Aortic smooth muscle cell (primary cell): ENCODE data around the gene HINT2. TPM values are rescaled to one million over a fixed set of nuclear protein-coding genes. Genes with fewer than 3 reads are reported as not detected.

Source experiments
- total RNA-seq: library from RNA; depleted of rRNA; stranded (reverse); fragments of >200 nt; gene quantifications from 2 replicates; pipeline ENCODE4 v1.2.3, GENCODE V29; 2014

The HINT2 gene
- 38.2 and 39.0 TPM in 2 replicates for total RNA-seq

GRCh38 chr9:35814841-35815543 lies at the start of gene HINT2:
HINT2 (minus strand) TSS chr9:35815042; CDS start chr9:35814979, 63 bp downstream.

GRCh38 chr9:35829084-35829763 lies 14.4 kb upstream of the HINT2 start, which contains the start of gene TMEM8B:
TMEM8B (plus strand) TSS chr9:35829228; CDS start chr9:35829448, 220 bp downstream.

GRCh38 chr9:35828716-35829083 lies 13.9 kb upstream of the HINT2 start, which contains the start of gene FAM221B:
FAM221B (minus strand) TSS chr9:35828732; CDS start chr9:35826161, 2,571 bp downstream.

GRCh38 chr9:35812025-35812602 lies 2.7 kb downstream of the HINT2 start, which contains the start of gene SPAG8:
SPAG8 (minus strand) TSS chr9:35812262; CDS start chr9:35812147, 115 bp downstream.

GRCh38 chr9:35791297-35791921 lies 23.4 kb downstream of the HINT2 start, which contains the start of gene NPR2:
NPR2 (plus strand) TSS chr9:35791591; CDS start chr9:35792409, 818 bp downstream.

Other genes starting within 250 kb of the HINT2 start
- 8.2 and 9.6 TPM in 2 replicates for gene TESK1, start 209.8 kb downstream of the HINT2 start, total RNA-seq
- gene CD72, start 196.6 kb downstream of the HINT2 start, total RNA-seq = 1.1 TPM in 2 replicates
- gene SIT1, start 164.1 kb downstream of the HINT2 start, total RNA-seq = 0.25 and 0.53 TPM in 2 replicates
- 33,640 and 43,179 TPM in 2 replicates for gene RMRP, start 157.0 kb downstream of the HINT2 start, total RNA-seq
- 16.1 and 19.0 TPM in 2 replicates for gene CCDC107, start 156.8 kb downstream of the HINT2 start, total RNA-seq
- gene ARHGEF39, start 149.8 kb downstream of the HINT2 start, total RNA-seq = 0.44 and 0.53 TPM in 2 replicates
- gene CA9, start 141.1 kb downstream of the HINT2 start, total RNA-seq = not detected in 2 replicates
- gene TPM2, start 125.1 kb downstream of the HINT2 start, total RNA-seq = 805 and 904 TPM in 2 replicates
- gene TLN1, start 82.8 kb downstream of the HINT2 start, total RNA-seq = 322 and 363 TPM in 2 replicates
- gene CREB3, start 82.4 kb downstream of the HINT2 start, total RNA-seq = 79.8 and 82.0 TPM in 2 replicates
- 21.4 and 29.0 TPM in 2 replicates for gene GBA2, start 65.8 kb downstream of the HINT2 start, total RNA-seq
- 13.6 and 17.5 TPM in 2 replicates for gene RGP1, start 65.8 kb downstream of the HINT2 start, total RNA-seq
- 0.31 and 1.6 TPM in 2 replicates for gene MSMP, start 60.8 kb downstream of the HINT2 start, total RNA-seq
- gene NPR2, start 23.5 kb downstream of the HINT2 start, total RNA-seq = 21.5 and 34.6 TPM in 2 replicates
- gene SPAG8, start 2.8 kb downstream of the HINT2 start, total RNA-seq = 1.7 TPM in 2 replicates
- not detected in 2 replicates for gene FAM221B, start 13.7 kb upstream of the HINT2 start, total RNA-seq
- gene TMEM8B, start 14.2 kb upstream of the HINT2 start, total RNA-seq = 2.0 and 3.0 TPM in 2 replicates
- gene OR13J1, start 55.4 kb upstream of the HINT2 start, total RNA-seq = not detected in 2 replicates
- gene HRCT1, start 91.2 kb upstream of the HINT2 start, total RNA-seq = 1.3 and 2.2 TPM in 2 replicates
- gene SPAAR, start 94.4 kb upstream of the HINT2 start, total RNA-seq = 0.12 and 0.26 TPM in 2 replicates
- not detected in 2 replicates for gene OR2S2, start 143.1 kb upstream of the HINT2 start, total RNA-seq
- 25.1 and 26.9 TPM in 2 replicates for gene RECK, start 221.9 kb upstream of the HINT2 start, total RNA-seq